ENCODE measurements around the gene RFX4.

DNA sequence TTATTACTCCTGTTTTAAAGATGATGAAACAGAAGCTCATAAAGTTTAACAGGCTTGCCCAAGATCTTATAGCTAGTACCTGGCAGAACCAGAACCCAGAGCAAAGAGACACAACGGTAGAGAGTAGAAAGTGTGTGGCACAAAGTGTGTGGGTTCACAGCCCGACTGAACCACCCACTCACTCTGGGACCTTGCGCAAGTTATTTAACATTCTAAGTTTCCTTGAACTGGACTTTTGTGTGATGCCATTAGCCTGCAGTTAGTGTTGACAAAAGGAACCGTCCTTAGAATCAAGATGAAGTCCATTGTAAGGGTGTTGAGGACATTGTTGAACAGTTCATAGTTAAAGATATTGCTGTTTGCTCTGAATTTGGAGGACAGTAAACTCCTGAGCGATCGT lies 161.8 kb downstream of the RFX4 start:
- TF ChIP-seq POLR2A (IDR thresholded peaks at IDR 0.05; ENCODE audit: low read length) = no peak
- no peak for TF ChIP-seq GATA1 (IDR thresholded peaks at IDR 0.05; ENCODE audit: low read depth, low read length)

Measured in erythroblast (primary cell).